ENCODE results near the gene RGL3. TPM values are rescaled to one million over a fixed set of nuclear protein-coding genes. Genes with fewer than 3 reads are reported as not detected.
"Not testable (repeated sequence)": the region's sequence is repeated elsewhere in the genome, so short reads cannot be mapped to it uniquely, and the experiment has no call there.

RGL3 gene
- not detected for total RNA-seq
- polyA plus RNA-seq (2013, experiment 1 of 2), result not detected
- 0.05 TPM for polyA plus RNA-seq (2013, experiment 2 of 2)
- total RNA-seq, result 0 to 0.32 (median 0) reads per million in 172 experiments

- POLR2A ChIA-PET, result interaction anchor here (1.0 to 1.3 kb wide), 2 partner anchors 16 to 44 kb away, joined by 3 to 4 read pairs; partner anchors contain the start of genes ODAD3, PRKCSH and SWSAP1
- no peak for TF ChIP-seq CTCF (IDR thresholded peaks at IDR 0.05)
- Histone ChIP-seq H3K4me1 (ENCODE audit: insufficient read depth, low read length) (peaks cover 48% of the 10 kb centered on the region), H3K4me3 (ENCODE audit: low read length) (no peak within 1 kb of the TSS), H3K27ac (ENCODE audit: low read depth in 1 of 2, low read length in 2 of 2) (no peak within 1 kb of the TSS), H3K9me3 (ENCODE audit: control insufficient read depth in 1 of 2, insufficient read depth in 1 of 2, low read length in 2 of 2) (peaks cover 0 to 33% of the 10 kb centered on the region in 2 experiments), H3K27me3 (ENCODE audit: control insufficient read depth in 1 of 2, insufficient read depth in 2 of 2, low read length in 2 of 2) (peaks cover 47 to 53% of the 10 kb centered on the region in 2 experiments), H3K36me3 (ENCODE audit: insufficient read depth, low read length) (no peaks in the 10 kb centered on the region)
- Mint-ChIP-seq H3K36me3 (ENCODE audit: low read depth) (no peaks in the 10 kb centered on the region), H3K4me1 (ENCODE audit: low read depth) (peaks cover 43% of the 10 kb centered on the region), H3K4me3 (peak within 1 kb of the TSS; percentile 74), H3K27ac (no peak within 1 kb of the TSS), H3K27me3 (peaks cover 71% of the 10 kb centered on the region), H3K9me3 (no peaks in the 10 kb centered on the region)
- CTCF ChIA-PET, result interaction anchor here (1.5 to 1.6 kb wide), 2 partner anchors 16 to 38 kb away, joined by 4 to 5 read pairs; partner anchors contain the start of genes ODAD3 and PRKCSH
- DNase-seq, result no peak
- intact Hi-C loops (cut with DNase I, micrococcal nuclease), result no loop called here
- no peak for ATAC-seq (ENCODE audit: poor library complexity)
Measured at GRCh38 chr19:11418549-11419506, at the start of gene RGL3. RGL3 (minus strand) TSS chr19:11419314; CDS start chr19:11419278, 36 bp downstream.

- DNase-seq; H3K4me3 Mint-ChIP-seq; intact Hi-C loops (cut with DNase I, micrococcal nuclease); H3K27ac ChIP-seq (ENCODE audit: low read depth in 1 of 2, low read length in 2 of 2); H3K36me3 Mint-ChIP-seq (ENCODE audit: low read depth); H3K9me3 Mint-ChIP-seq; ATAC-seq (ENCODE audit: poor library complexity); POLR2A ChIA-PET; H3K4me1 ChIP-seq (ENCODE audit: insufficient read depth, low read length); H3K27ac Mint-ChIP-seq; H3K9me3 ChIP-seq (ENCODE audit: control insufficient read depth in 1 of 2, insufficient read depth in 1 of 2, low read length in 2 of 2); H3K36me3 ChIP-seq (ENCODE audit: insufficient read depth, low read length); H3K27me3 ChIP-seq (ENCODE audit: control insufficient read depth in 1 of 2, insufficient read depth in 2 of 2, low read length in 2 of 2); H3K4me3 ChIP-seq (ENCODE audit: low read length); H3K27me3 Mint-ChIP-seq; H3K4me1 Mint-ChIP-seq (ENCODE audit: low read depth): not testable (repeated sequence)
- CTCF ChIA-PET, result interaction anchor here (1.2 kb wide), 1 partner anchor 14 kb away, joined by 6 read pairs; no protein-coding TSS in a partner anchor
Measured at GRCh38 chr19:11468266-11468845, 49.2 kb upstream of the RGL3 start.

GRCh38 chr19:11465600-11465999 lies 46.5 kb upstream of the RGL3 start:
- H3K4me1 Mint-ChIP-seq (ENCODE audit: low read depth), result no peaks in the 10 kb centered on the region

More at GRCh38 chr19:11465600-11465999, 46.5 kb upstream of the RGL3 start:
- Histone ChIP-seq H3K4me1 (ENCODE audit: insufficient read depth, low read length) (no peaks in the 10 kb centered on the region), H3K27ac (ENCODE audit: low read depth in 1 of 2, low read length in 2 of 2) (no peak overlapping the region), H3K9me3 (ENCODE audit: control insufficient read depth in 1 of 2, insufficient read depth in 1 of 2, low read length in 2 of 2) (no peaks in the 10 kb centered on the region), H3K4me3 (ENCODE audit: low read length) (no peak overlapping the region), H3K36me3 (ENCODE audit: insufficient read depth, low read length) (no peaks in the 10 kb centered on the region), H3K27me3 (ENCODE audit: control insufficient read depth in 1 of 2, insufficient read depth in 2 of 2, low read length in 2 of 2) (no peaks in the 10 kb centered on the region)
- ChIA-PET POLR2A (no interaction called here), CTCF (no interaction called here)
- Mint-ChIP-seq H3K36me3 (ENCODE audit: low read depth) (no peaks in the 10 kb centered on the region), H3K27ac (no peak overlapping the region), H3K27me3 (peaks cover 7% of the 10 kb centered on the region), H3K9me3 (no peaks in the 10 kb centered on the region), H3K4me3 (no peak overlapping the region)
- ATAC-seq (ENCODE audit: poor library complexity) (no peak), DNase-seq (no peak)
- TF ChIP-seq CTCF (IDR thresholded peaks at IDR 0.05), result no peak
- intact Hi-C loops (cut with DNase I, micrococcal nuclease), result no loop called here
